ENCODE measurements around the gene YJU2. TPM values are rescaled to one million over a fixed set of nuclear protein-coding genes. Genes with fewer than 3 reads are reported as not detected.

YJU2 gene
- total and polyA plus RNA-seq, 2 of the 8 experiments (the other 6 are each of a cell fraction or from before 2014, with no cell fraction given): 26.8 to 27.7 TPM

GRCh38 chr19:4318460-4318859, 71.6 kb downstream of the YJU2 start:
- H2BK15ac ChIP-seq (ENCODE audit: low read length): no peak overlapping the region
- no peak overlapping the region for H2BK120ac ChIP-seq (replicated peaks; ENCODE audit: low read depth, low read length)
- no peaks in the 10 kb centered on the region for H3K4me1 ChIP-seq (replicated peaks in 1 of 4; ENCODE audit: control insufficient read depth in 3 of 4, insufficient read depth in 4 of 4, low read length in 3 of 4)
- ChIA-PET POLR2A (ENCODE audit: partially characterized antibody) (interaction anchor here (1.4 to 7.4 kb wide), 3 partner anchors 10 to 70 kb away, joined by 3 to 86 read pairs (median 17); partner anchors contain the start of genes FSD1 and MPND), CTCF (ENCODE audit: partially characterized antibody) (no interaction called here)
- no peak overlapping the region for H3K4me3 ChIP-seq (ENCODE audit: extremely low read depth in 1 of 4, insufficient read depth in 2 of 4, low read depth in 3 of 4, low read length in 4 of 4)
- H2BK12ac ChIP-seq (ENCODE audit: low read depth, low read length): no peak overlapping the region
- H3K4ac ChIP-seq (replicated peaks; ENCODE audit: insufficient read length, low read depth, low read length): no peak overlapping the region
- H4K5ac ChIP-seq (ENCODE audit: insufficient read length, low read depth, low read length): no peak overlapping the region
- no peak overlapping the region for H3K27ac ChIP-seq (ENCODE audit: low read depth, low read length)
- no peak overlapping the region; the same call in 1 of the 2 replicates for H4K8ac ChIP-seq (ENCODE audit: extremely low read depth, insufficient read depth, low read length)
- DNase-seq (ENCODE audit: low read depth in 1 of 2, low spot score in 2 of 2) (no peak), FAIRE-seq (no peak)
- no peak overlapping the region for H3K9ac ChIP-seq (replicated peaks in 1 of 4; ENCODE audit: extremely low read depth in 1 of 4, low read depth in 3 of 4, low read length in 3 of 4)
- no peak overlapping the region for H2BK5ac ChIP-seq (ENCODE audit: low read depth, low read length)
- no peak overlapping the region for H2AFZ ChIP-seq (ENCODE audit: low read length)
- no peak overlapping the region for H3K18ac ChIP-seq (ENCODE audit: extremely low read depth, low read length)
- no peaks in the 10 kb centered on the region for H3K79me2 ChIP-seq (ENCODE audit: control insufficient read depth in 1 of 2, insufficient read depth in 2 of 2, low read length in 2 of 2)
- no peaks in the 10 kb centered on the region for H4K20me1 ChIP-seq (replicated peaks in 1 of 2; ENCODE audit: control insufficient read depth in 1 of 2, insufficient read depth in 2 of 2, low read length in 2 of 2)
- H3K4me2 ChIP-seq (ENCODE audit: insufficient read depth in 1 of 2, low read depth in 2 of 2, low read length in 2 of 2): no peak overlapping the region
- no peaks in the 10 kb centered on the region for H3K27me3 ChIP-seq (replicated peaks in 1 of 4; ENCODE audit: control insufficient read depth in 3 of 4, extremely low read depth in 1 of 4, insufficient read depth in 3 of 4, low read length in 3 of 4)
- H3K79me1 ChIP-seq (ENCODE audit: low read depth, low read length): no peaks in the 10 kb centered on the region
- H2AK5ac ChIP-seq (ENCODE audit: low read depth, low read length): no peak overlapping the region
- peaks cover 0 to 4% of the 10 kb centered on the region in 2 experiments; a peak in 2 of 4 replicates for H3K9me3 ChIP-seq (ENCODE audit: insufficient read depth in 2 of 2, low read depth in 1 of 2, low read length in 1 of 2)
- 85% methylated on average over 4 of the region's 7 CpGs; no CpG with 5 or more reads in 1 of the 2 experiments for WGBS, 2 experiments (ENCODE audit: extremely low coverage in 1 of 2, insufficient coverage in 1 of 2, insufficient read length in 1 of 2, insufficient replicate concordance in 2 of 2, low coverage in 1 of 2, low lambda C conversion rate in 2 of 2, missing lambda C conversion rate in 1 of 2)
- H3K56ac ChIP-seq (replicated peaks; ENCODE audit: insufficient read length, low read depth, low read length): no peak overlapping the region
- H3K36me3 ChIP-seq (ENCODE audit: control insufficient read depth in 2 of 4, insufficient read depth in 4 of 4, low read length in 3 of 4): peaks cover 3 to 35% (median 19%) of the 10 kb centered on the region in 4 experiments; a peak in 7 of 8 replicates
- H3K23me2 ChIP-seq (ENCODE audit: low read depth, low read length): no peaks in the 10 kb centered on the region; the same call in 1 of the 2 replicates
- H3K23ac ChIP-seq (ENCODE audit: insufficient read length): no peak overlapping the region
- no peak overlapping the region for H2BK20ac ChIP-seq (ENCODE audit: low read length)
- no peak overlapping the region for H4K91ac ChIP-seq (replicated peaks; ENCODE audit: insufficient read length, low read length)
- H3K14ac ChIP-seq (ENCODE audit: insufficient read length): no peak overlapping the region
- TF ChIP-seq RNF2 (IDR thresholded peaks at IDR 0.05; ENCODE audit: borderline replicate concordance, low read depth, low read length, missing control alignments, poor library complexity, severe bottlenecking) (no peak), SRF (IDR thresholded peaks at IDR 0.05; ENCODE audit: low read depth, low read length) (no peak), CTBP2 (IDR thresholded peaks at IDR 0.05; ENCODE audit: borderline replicate concordance, insufficient read depth, insufficient read length, low read length) (no peak), NANOG (IDR thresholded peaks at IDR 0.05; ENCODE audit: insufficient read depth, low read depth, low read length, poor library complexity, severe bottlenecking) (no peak), EGR1 (IDR thresholded peaks at IDR 0.05; ENCODE audit: borderline replicate concordance, low read depth, low read length) (no peak), YY1 (IDR thresholded peaks at IDR 0.05; ENCODE audit: low read depth, low read length) (no peak), E2F6 (IDR thresholded peaks at IDR 0.05) (no peak), SIRT6 (IDR thresholded peaks at IDR 0.05; ENCODE audit: low read length) (no peak), SP2 (IDR thresholded peaks at IDR 0.05; ENCODE audit: low read length) (no peak), BCL11A (IDR thresholded peaks at IDR 0.05; ENCODE audit: low read depth in 2 of 2, low read length in 2 of 2) (no peak), SP1 (IDR thresholded peaks at IDR 0.05; ENCODE audit: low read depth, low read length) (no peak), SIX5 (IDR thresholded peaks at IDR 0.05; ENCODE audit: low read depth, low read length) (no peak), CBX5 (IDR thresholded peaks at IDR 0.05; ENCODE audit: low read depth, low read length) (no peak), TBP (IDR thresholded peaks at IDR 0.05; ENCODE audit: low read depth, low read length) (no peak)
